Osteoblast (primary cell): Measurements from ENCODE around the gene GOLGA6B. TPM values are rescaled to one million over a fixed set of nuclear protein-coding genes. Genes with fewer than 3 reads are reported as not detected.

ENCODE experiments used
- DNase-seq: peaks from one replicate; pipeline ENCODE4 v3.0.0; 2011; ENCODE audit warnings: low spot score, mixed read lengths; ENCODE audit not compliant: insufficient read length; ENCODE audit errors: missing footprints
- H2AFZ ChIP-seq: 2 replicates; pipeline ENCODE4 v1.6.0; 2011; ENCODE audit warnings: mild to moderate bottlenecking, low read length
- H3K27ac ChIP-seq: 2 replicates; pipeline ENCODE4 v1.5.1; 2011; ENCODE audit warnings: mild to moderate bottlenecking, low read depth, low read length, moderate library complexity
- H3K27me3 ChIP-seq: 2 replicates; pipeline ENCODE4 v1.6.0; 2012; ENCODE audit warnings: mild to moderate bottlenecking, control low read depth, inconsistent platforms, low read length, moderate library complexity; ENCODE audit not compliant: insufficient read depth
- H3K36me3 ChIP-seq: 2 replicates; pipeline ENCODE4 v1.5.1; 2011; ENCODE audit warnings: mild to moderate bottlenecking, low read length, control low read depth, moderate library complexity; ENCODE audit not compliant: insufficient read depth
- H3K4me1 ChIP-seq: 2 replicates; pipeline ENCODE4 v1.5.1; 2011; ENCODE audit warnings: mild to moderate bottlenecking, low read length, control low read depth, moderate library complexity; ENCODE audit not compliant: insufficient read depth
- H3K4me2 ChIP-seq: 2 replicates; pipeline ENCODE4 v1.6.0; 2011; ENCODE audit warnings: mild to moderate bottlenecking, low read length; ENCODE audit not compliant: insufficient read depth
- H3K4me3 ChIP-seq: fragments of 200-600 bp; sonication (generic); 3 replicates; pipeline ENCODE4 v1.5.1; 2012; ENCODE audit warnings: mild to moderate bottlenecking, low read length, inconsistent platforms; ENCODE audit not compliant: insufficient read depth
- H3K79me2 ChIP-seq: 2 replicates; pipeline ENCODE4 v1.6.0; 2012; ENCODE audit warnings: mild to moderate bottlenecking, low read length, control low read depth, inconsistent platforms; ENCODE audit not compliant: insufficient read depth
- H3K9me3 ChIP-seq: 2 replicates; pipeline ENCODE4 v1.5.1; 2011; ENCODE audit warnings: low read depth, low read length, control low read depth
- H4K20me1 ChIP-seq: 2 replicates; pipeline ENCODE4 v1.6.0; 2012; ENCODE audit warnings: mild to moderate bottlenecking, low read length, control low read depth; ENCODE audit not compliant: insufficient read depth
- total RNA-seq: library from RNA; depleted of rRNA; stranded (reverse); fragments of >200 nt; gene quantifications from 2 replicates; pipeline ENCODE4 v1.2.3, GENCODE V29; 2012
- TF ChIP-seq, protein P1 (sequence below): IDR thresholded peaks from 2 replicates; pipeline ENCODE4 v1.5.1; 2011; ENCODE audit warnings: mild to moderate bottlenecking, low read depth, low read length, moderate library complexity; ENCODE audit errors: extremely low read depth

The GOLGA6B gene
- total RNA-seq, 1 donor, result not detected

DNA sequence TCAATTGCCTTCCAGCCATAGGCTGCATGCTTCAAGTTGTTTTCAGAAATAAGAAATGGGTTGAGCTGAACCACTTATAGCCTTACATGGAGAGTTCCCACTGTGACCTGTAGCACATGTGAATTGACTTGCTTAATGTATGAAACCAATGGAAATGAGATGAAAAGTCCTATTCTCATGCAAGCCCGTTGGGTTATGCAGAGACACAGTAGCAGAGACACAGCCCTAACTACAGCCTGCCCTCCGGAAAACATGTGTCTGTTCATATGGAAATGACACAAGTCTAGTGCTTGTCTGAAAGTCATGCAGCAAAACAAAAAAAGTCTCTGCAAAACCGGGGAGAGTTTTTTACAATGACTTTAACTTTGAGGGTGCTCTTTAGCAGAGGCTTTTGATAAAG is 17.0 kb downstream of the GOLGA6B start:
- H2AFZ ChIP-seq, result no peak overlapping the region
- H3K27ac ChIP-seq, result no peak overlapping the region
- no peaks in the 10 kb centered on the region for H3K4me1 ChIP-seq
- TF ChIP-seq, protein P1, sequence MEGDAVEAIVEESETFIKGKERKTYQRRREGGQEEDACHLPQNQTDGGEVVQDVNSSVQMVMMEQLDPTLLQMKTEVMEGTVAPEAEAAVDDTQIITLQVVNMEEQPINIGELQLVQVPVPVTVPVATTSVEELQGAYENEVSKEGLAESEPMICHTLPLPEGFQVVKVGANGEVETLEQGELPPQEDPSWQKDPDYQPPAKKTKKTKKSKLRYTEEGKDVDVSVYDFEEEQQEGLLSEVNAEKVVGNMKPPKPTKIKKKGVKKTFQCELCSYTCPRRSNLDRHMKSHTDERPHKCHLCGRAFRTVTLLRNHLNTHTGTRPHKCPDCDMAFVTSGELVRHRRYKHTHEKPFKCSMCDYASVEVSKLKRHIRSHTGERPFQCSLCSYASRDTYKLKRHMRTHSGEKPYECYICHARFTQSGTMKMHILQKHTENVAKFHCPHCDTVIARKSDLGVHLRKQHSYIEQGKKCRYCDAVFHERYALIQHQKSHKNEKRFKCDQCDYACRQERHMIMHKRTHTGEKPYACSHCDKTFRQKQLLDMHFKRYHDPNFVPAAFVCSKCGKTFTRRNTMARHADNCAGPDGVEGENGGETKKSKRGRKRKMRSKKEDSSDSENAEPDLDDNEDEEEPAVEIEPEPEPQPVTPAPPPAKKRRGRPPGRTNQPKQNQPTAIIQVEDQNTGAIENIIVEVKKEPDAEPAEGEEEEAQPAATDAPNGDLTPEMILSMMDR, result no peak
- H4K20me1 ChIP-seq, result no peaks in the 10 kb centered on the region
- H3K27me3 ChIP-seq, result peaks cover 13% of the 10 kb centered on the region
- H3K4me2 ChIP-seq, result no peak overlapping the region
- H3K79me2 ChIP-seq, result no peaks in the 10 kb centered on the region
- peak; percentile 8 for DNase-seq
- no peaks in the 10 kb centered on the region for H3K36me3 ChIP-seq
- H3K4me3 ChIP-seq, result no peak overlapping the region
- H3K9me3 ChIP-seq, result no peaks in the 10 kb centered on the region

DNA sequence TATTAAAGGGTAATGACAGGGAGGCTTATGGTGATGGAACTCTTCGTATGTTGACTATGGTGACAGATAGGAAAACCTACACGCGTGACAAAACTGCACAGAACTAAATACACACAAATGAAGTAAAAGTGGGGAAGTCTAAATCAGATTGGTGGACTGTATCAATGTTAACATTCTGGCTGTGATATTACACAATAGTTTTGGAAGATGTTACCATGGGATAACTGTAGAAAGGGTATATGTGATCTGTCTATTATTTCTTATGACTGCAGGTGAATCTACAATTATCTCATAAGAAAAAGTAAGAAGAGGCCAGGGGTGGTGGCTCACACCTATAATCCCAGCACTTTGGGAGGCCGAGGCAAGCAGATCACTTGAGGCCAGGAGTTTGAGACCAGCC is 22.3 kb downstream of the GOLGA6B start:
- Histone ChIP-seq H3K79me2 (no peaks in the 10 kb centered on the region), H3K4me2 (no peak overlapping the region), H4K20me1 (no peaks in the 10 kb centered on the region), H3K27ac (no peak overlapping the region), H3K9me3 (no peaks in the 10 kb centered on the region), H3K36me3 (no peaks in the 10 kb centered on the region), H3K4me1 (no peaks in the 10 kb centered on the region), H2AFZ (no peak overlapping the region), H3K4me3 (no peak overlapping the region), H3K27me3 (peaks cover 44% of the 10 kb centered on the region)
- no peak for DNase-seq
- TF ChIP-seq, protein P1, result no peak

DNA sequence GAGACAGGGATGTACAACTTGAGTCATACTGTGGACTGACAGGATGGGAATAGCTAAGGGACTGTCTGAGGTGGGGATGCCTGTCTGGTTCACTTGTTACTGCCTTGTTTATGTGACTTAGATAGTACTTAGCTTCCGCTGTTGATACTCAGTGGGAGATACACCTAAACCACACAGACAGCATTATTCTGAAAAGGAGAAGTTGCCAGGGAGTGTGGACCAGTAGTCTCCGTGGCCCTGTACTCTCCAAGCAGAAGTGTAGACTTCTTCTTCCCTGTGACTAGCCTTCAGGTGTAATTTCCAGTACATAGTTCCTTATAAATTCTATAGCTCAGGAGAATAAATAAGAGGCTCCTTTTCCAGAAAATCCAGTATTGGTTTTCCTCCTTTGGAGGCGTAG is 26.4 kb downstream of the GOLGA6B start:
- TF ChIP-seq, protein P1, result no peak
- no peaks in the 10 kb centered on the region for H3K36me3 ChIP-seq
- H3K9me3 ChIP-seq, result no peaks in the 10 kb centered on the region
- no peak overlapping the region for H3K4me2 ChIP-seq
- H2AFZ ChIP-seq, result no peak overlapping the region
- H3K27me3 ChIP-seq, result peaks cover 31% of the 10 kb centered on the region
- H3K27ac ChIP-seq, result no peak overlapping the region
- DNase-seq, result no peak
- H3K79me2 ChIP-seq, result no peaks in the 10 kb centered on the region
- no peaks in the 10 kb centered on the region for H4K20me1 ChIP-seq
- peaks cover 6% of the 10 kb centered on the region for H3K4me1 ChIP-seq
- H3K4me3 ChIP-seq, result no peak overlapping the region

DNA sequence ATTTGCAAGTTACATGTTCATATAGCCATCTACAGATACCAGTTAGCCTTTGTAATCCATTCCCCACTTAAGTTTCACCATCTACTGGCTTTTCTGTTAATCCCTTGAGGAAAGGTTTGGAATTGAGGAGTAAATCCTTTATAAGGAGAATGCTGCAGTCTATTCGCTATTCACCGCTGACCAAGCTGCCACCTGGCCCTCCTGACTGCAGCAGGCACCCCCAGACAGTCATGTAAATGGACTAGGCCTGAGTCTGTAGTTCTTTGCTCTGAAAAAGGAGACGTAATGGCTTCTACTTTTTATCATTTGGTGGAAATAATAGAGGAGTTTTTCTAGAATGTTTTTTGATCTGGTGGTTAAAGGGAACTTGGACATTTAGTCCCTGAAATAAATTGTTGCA is 28.3 kb downstream of the GOLGA6B start:
- H3K4me3 ChIP-seq, result no peak overlapping the region
- no peaks in the 10 kb centered on the region for H3K9me3 ChIP-seq
- no peaks in the 10 kb centered on the region for H3K36me3 ChIP-seq
- H3K4me2 ChIP-seq, result no peak overlapping the region
- H4K20me1 ChIP-seq, result no peaks in the 10 kb centered on the region
- H3K27me3 ChIP-seq, result peaks cover 30% of the 10 kb centered on the region
- no peak overlapping the region for H3K27ac ChIP-seq
- H2AFZ ChIP-seq, result no peak overlapping the region
- peaks cover 6% of the 10 kb centered on the region for H3K4me1 ChIP-seq
- peaks cover 3% of the 10 kb centered on the region for H3K79me2 ChIP-seq
- DNase-seq, result no peak
- TF ChIP-seq, protein P1, result no peak
